ENCODE results near the gene HELQ. TPM values are rescaled to one million over a fixed set of nuclear protein-coding genes. Genes with fewer than 3 reads are reported as not detected.

Gene HELQ
- total and polyA plus RNA-seq, 2 of the 13 experiments (the other 11 are each of a cell fraction or from before 2014, with no cell fraction given) = 6.6 to 10.8 TPM

DNA sequence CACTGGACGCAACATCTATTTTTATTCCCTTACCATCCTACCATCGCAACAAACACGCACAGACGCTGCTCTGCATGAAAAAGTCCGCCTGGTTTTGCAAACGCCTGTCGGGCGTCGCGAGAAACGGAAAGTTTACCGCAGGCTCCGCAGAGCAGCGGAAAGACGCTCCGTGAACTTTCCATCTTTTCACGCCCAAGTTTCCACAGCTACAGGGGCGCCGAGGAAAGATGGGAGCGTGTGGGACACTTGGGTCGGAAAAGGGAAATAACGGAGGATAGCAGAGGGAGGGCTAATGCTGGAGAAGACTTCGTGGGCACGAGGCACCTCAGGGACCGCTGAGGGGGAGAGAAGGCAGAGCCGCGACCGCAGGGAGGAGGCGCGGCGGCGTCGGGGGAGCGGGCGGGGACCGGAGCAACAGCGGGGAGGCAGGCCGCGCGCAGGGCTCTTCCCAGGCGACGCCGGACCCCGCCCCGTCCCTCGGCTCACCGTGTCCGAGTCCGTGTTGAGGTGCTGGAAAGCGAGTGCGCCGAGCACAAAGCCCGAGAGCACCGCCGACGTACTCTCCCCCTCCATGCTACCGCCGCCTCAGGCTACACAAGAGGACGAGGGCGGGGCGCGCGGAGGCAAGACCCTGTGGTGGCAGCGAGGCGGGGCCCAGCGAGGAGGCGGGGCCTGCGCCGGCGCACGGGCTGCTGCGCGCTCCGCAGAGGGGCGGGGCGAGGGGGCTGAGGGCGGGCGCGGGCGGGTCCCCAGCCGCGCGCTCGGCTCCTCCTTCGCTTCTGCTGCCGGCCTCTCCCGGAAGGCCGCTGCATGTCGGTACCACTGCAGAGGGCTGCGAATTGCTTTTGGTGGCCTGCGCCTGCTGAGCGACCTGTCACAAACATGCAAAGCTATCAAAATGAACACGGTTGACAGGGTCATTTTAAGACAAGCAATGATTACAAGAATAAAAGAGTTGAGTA lies 29.2 kb upstream of the HELQ start, which contains the start of gene ABRAXAS1 (continued):
- TF ChIP-seq, protein P1, sequence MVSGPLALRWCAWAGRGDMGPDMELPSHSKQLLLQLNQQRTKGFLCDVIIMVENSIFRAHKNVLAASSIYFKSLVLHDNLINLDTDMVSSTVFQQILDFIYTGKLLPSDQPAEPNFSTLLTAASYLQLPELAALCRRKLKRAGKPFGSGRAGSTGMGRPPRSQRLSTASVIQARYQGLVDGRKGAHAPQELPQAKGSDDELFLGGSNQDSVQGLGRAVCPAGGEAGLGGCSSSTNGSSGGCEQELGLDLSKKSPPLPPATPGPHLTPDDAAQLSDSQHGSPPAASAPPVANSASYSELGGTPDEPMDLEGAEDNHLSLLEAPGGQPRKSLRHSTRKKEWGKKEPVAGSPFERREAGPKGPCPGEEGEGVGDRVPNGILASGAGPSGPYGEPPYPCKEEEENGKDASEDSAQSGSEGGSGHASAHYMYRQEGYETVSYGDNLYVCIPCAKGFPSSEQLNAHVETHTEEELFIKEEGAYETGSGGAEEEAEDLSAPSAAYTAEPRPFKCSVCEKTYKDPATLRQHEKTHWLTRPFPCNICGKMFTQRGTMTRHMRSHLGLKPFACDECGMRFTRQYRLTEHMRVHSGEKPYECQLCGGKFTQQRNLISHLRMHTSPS (CRISPR knock-in tag; IDR thresholded peaks at IDR 0.05; ENCODE audit: low read depth) = no peak
- TF ChIP-seq, protein P2, sequence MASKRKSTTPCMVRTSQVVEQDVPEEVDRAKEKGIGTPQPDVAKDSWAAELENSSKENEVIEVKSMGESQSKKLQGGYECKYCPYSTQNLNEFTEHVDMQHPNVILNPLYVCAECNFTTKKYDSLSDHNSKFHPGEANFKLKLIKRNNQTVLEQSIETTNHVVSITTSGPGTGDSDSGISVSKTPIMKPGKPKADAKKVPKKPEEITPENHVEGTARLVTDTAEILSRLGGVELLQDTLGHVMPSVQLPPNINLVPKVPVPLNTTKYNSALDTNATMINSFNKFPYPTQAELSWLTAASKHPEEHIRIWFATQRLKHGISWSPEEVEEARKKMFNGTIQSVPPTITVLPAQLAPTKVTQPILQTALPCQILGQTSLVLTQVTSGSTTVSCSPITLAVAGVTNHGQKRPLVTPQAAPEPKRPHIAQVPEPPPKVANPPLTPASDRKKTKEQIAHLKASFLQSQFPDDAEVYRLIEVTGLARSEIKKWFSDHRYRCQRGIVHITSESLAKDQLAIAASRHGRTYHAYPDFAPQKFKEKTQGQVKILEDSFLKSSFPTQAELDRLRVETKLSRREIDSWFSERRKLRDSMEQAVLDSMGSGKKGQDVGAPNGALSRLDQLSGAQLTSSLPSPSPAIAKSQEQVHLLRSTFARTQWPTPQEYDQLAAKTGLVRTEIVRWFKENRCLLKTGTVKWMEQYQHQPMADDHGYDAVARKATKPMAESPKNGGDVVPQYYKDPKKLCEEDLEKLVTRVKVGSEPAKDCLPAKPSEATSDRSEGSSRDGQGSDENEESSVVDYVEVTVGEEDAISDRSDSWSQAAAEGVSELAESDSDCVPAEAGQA (IDR thresholded peaks at IDR 0.05; ENCODE audit: low read depth) = 0 out of 2 replicates have a peak, but pooled peaks have one; percentile 44
- TF ChIP-seq, protein P2 (CRISPR knock-in tag; IDR thresholded peaks at IDR 0.05; ENCODE audit: borderline replicate concordance) = no peak
- TF ChIP-seq ZNF652 (CRISPR knock-in tag; IDR thresholded peaks at IDR 0.05; ENCODE audit: borderline replicate concordance, low read depth) (no peak), ZNF850 (CRISPR knock-in tag; conservative IDR thresholded peaks at IDR 0.05) (no peak), HOXA5 (CRISPR knock-in tag; IDR thresholded peaks at IDR 0.05) (peak; percentile 70; the same call in 1 of the 2 replicates), ZNF296 (CRISPR knock-in tag; conservative IDR thresholded peaks at IDR 0.05) (no peak), ZNF775 (CRISPR knock-in tag; IDR thresholded peaks at IDR 0.05; ENCODE audit: borderline replicate concordance) (no peak), CBFB (CRISPR knock-in tag; IDR thresholded peaks at IDR 0.05) (no peak), ZNF441 (CRISPR knock-in tag; IDR thresholded peaks at IDR 0.05; ENCODE audit: borderline replicate concordance) (0 out of 2 replicates have a peak, but pooled peaks have one; percentile 25), DNMT1 (CRISPR knock-in tag; IDR thresholded peaks at IDR 0.05) (0 out of 2 replicates have a peak, but pooled peaks have one; percentile 87), GABPA (IDR thresholded peaks at IDR 0.05; ENCODE audit: low read depth, low read length) (no peak), GABPA (CRISPR knock-in tag; IDR thresholded peaks at IDR 0.05; ENCODE audit: low read depth) (no peak), ZNF138 (CRISPR knock-in tag; IDR thresholded peaks at IDR 0.05; ENCODE audit: low read depth) (peak; percentile 60), REPIN1 (CRISPR knock-in tag; IDR thresholded peaks at IDR 0.05; ENCODE audit: borderline replicate concordance, low read depth) (peak; percentile 70; the same call in 1 of the 2 replicates), ZNF383 (CRISPR knock-in tag; IDR thresholded peaks at IDR 0.05; ENCODE audit: borderline replicate concordance) (no peak), DMAP1 (CRISPR knock-in tag; IDR thresholded peaks at IDR 0.05) (peak; percentile 77), FOXA1 (IDR thresholded peaks at IDR 0.05) (no peak), FOXA1 (CRISPR knock-in tag; IDR thresholded peaks at IDR 0.05) (peak; percentile 19; the same call in 1 of the 2 replicates), FOXO1 (CRISPR knock-in tag; IDR thresholded peaks at IDR 0.05) (no peak)
- TF ChIP-seq, protein P3, sequence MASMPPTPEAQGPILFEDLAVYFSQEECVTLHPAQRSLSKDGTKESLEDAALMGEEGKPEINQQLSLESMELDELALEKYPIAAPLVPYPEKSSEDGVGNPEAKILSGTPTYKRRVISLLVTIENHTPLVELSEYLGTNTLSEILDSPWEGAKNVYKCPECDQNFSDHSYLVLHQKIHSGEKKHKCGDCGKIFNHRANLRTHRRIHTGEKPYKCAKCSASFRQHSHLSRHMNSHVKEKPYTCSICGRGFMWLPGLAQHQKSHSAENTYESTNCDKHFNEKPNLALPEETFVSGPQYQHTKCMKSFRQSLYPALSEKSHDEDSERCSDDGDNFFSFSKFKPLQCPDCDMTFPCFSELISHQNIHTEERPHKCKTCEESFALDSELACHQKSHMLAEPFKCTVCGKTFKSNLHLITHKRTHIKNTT (CRISPR knock-in tag; IDR thresholded peaks at IDR 0.05) = no peak
